ENCODE results near the gene MICAL1. TPM values are rescaled to one million over a fixed set of nuclear protein-coding genes. Genes with fewer than 3 reads are reported as not detected.
A peak's percentile ranks its signal among the peaks of the same experiment; 100 is the strongest.

MICAL1 gene
- total and polyA plus RNA-seq, 12 donors, result 3.1 to 99.9 (median 10.4) TPM

- no peaks in the 10 kb centered on the region for H3K27me3 ChIP-seq
- no peak overlapping the region for H3K4me3 ChIP-seq
- peak in 1 of 7 donors; percentile 21 for DNase-seq
- H3K9me3 ChIP-seq (replicated peaks in 1 of 3), result no peaks in the 10 kb centered on the region
- TF ChIP-seq CTCF (IDR thresholded peaks at IDR 0.05), result peak in 5 of 6 experiments; percentile 33 to 54 (median 45)
- TF ChIP-seq POLR2A (IDR thresholded peaks at IDR 0.05), result no peak
- intact Hi-C loops (cut with DNase I), result loop anchor here in 1 of 2 donors (5.0 kb wide), 1 partner anchor 210 kb away; no protein-coding TSS in a partner anchor
- 64 to 77% (median 74%) methylated on average over 3 to 4 of the region's 4 CpGs for WGBS, 4 donors
- no peaks in the 10 kb centered on the region for H3K4me1 ChIP-seq (replicated peaks in 1 of 2)
- no peaks in the 10 kb centered on the region for H3K36me3 ChIP-seq (replicated peaks in 1 of 2)
- H3K27ac ChIP-seq, result no peak overlapping the region
These were observed 58.6 kb downstream of the MICAL1 start for GRCh38 chr6:109397020-109397419.

GRCh38 chr6:109396046-109396718, 59.4 kb downstream of the MICAL1 start:
- Histone ChIP-seq H3K27me3 (no peaks in the 10 kb centered on the region), H3K9me3 (replicated peaks in 1 of 3) (no peaks in the 10 kb centered on the region), H3K4me1 (replicated peaks in 1 of 2) (peaks cover 0 to 4% of the 10 kb centered on the region in 2 donors), H3K27ac (no peak overlapping the region), H3K36me3 (replicated peaks in 1 of 2) (no peaks in the 10 kb centered on the region), H3K4me3 (no peak overlapping the region)
- DNase-seq, result no peak
- no peak for TF ChIP-seq CTCF (IDR thresholded peaks at IDR 0.05)
- 85 to 95% (median 92%) methylated on average over 12 of the region's 12 CpGs for WGBS, 4 donors
- intact Hi-C loops (cut with DNase I), result loop anchor here in 1 of 2 donors (5.0 kb wide), 1 partner anchor 209 kb away; no protein-coding TSS in a partner anchor

Other genes with a start within 250 kb of the MICAL1 start
- gene CD164, start 73.3 kb downstream of the MICAL1 start, total RNA-seq, result 100 to 1,000 TPM; 124 to 358 (median 257) TPM
- 100 to 1,000 TPM in 1 of 3 donors, 10 to 100 TPM in 2; 89.3 to 259 (median 91.5) TPM for gene CD164, start 73.3 kb downstream of the MICAL1 start, polyA plus RNA-seq
- 1 to 10 TPM in 6 of 9 donors, under 1 TPM in 3; 0.74 to 3.3 (median 1.5) TPM for gene PPIL6, start 15.1 kb downstream of the MICAL1 start, total RNA-seq
- gene PPIL6, start 15.1 kb downstream of the MICAL1 start, polyA plus RNA-seq, result 1 to 10 TPM in 1 of 3 donors, under 1 TPM in 2; 0.48 to 1.8 (median 0.51) TPM
- gene SMPD2, start 15.0 kb downstream of the MICAL1 start, total RNA-seq, result 10 to 100 TPM in 5 of 9 donors, 1 to 10 TPM in 4; 3.2 to 17.3 (median 10.2) TPM
- gene SMPD2, start 15.0 kb downstream of the MICAL1 start, polyA plus RNA-seq, result 10 to 100 TPM in 2 of 3 donors, 1 to 10 TPM in 1; 6.6 to 17.5 (median 15.9) TPM
- gene ZBTB24, start 27.4 kb upstream of the MICAL1 start, total RNA-seq, result 10 to 100 TPM in 1 of 9 donors, 1 to 10 TPM in 8; 4.5 to 14.4 (median 6.3) TPM
- 1 to 10 TPM; 2.2 to 7.0 (median 4.0) TPM for gene ZBTB24, start 27.4 kb upstream of the MICAL1 start, polyA plus RNA-seq
- 1 to 10 TPM; 1.9 to 9.9 (median 4.7) TPM for gene AK9, start 235.4 kb upstream of the MICAL1 start, total RNA-seq
- gene AK9, start 235.4 kb upstream of the MICAL1 start, polyA plus RNA-seq, result 1 to 10 TPM; 2.9 to 8.0 (median 6.2) TPM
- gene FIG4, start 235.5 kb upstream of the MICAL1 start, total RNA-seq, result 10 to 100 TPM in 8 of 9 donors, 1 to 10 TPM in 1; 9.2 to 23.5 (median 18.7) TPM
- gene FIG4, start 235.5 kb upstream of the MICAL1 start, polyA plus RNA-seq, result 10 to 100 TPM; 11.8 to 25.4 (median 13.6) TPM

Measured in adrenal gland (tissue), 12 donors.